ENCODE data around the gene ABHD4.

- TF ChIP-seq CTCF (IDR thresholded peaks at IDR 0.05) (no peak), POLR2AphosphoS5 (IDR thresholded peaks at IDR 0.05) (no peak), POLR2A (IDR thresholded peaks at IDR 0.05; ENCODE audit: low read depth) (no peak)
Observed at GRCh38 chr14:22554498-22555383, 43.4 kb upstream of the ABHD4 start.
